Activated naive CD4-positive, alpha-beta T cell treated with anti-CD3 and anti-CD28 coated beads, Interleukin-2, amount 50 U/mL, for 72 hours (primary cell): ENCODE results near the gene PTPN5. TPM values are rescaled to one million over a fixed set of nuclear protein-coding genes. Genes with fewer than 3 reads are reported as not detected.

Experiments
- ATAC-seq, 2 donors: fragments of 150-1000 bp; cut with Tn5 transposase; 2 replicates each; pipeline ENCODE4 v1.10.0; 2021; ENCODE audit warnings: mild to moderate bottlenecking in 2 of 2, moderate library complexity in 2 of 2
- DNase-seq, 2 donors: peaks; one replicate each; pipeline ENCODE4 v3.0.0; 2021 to 2022; ENCODE audit warnings: low spot score in 2 of 2
- H3K27ac Mint-ChIP-seq, 2 donors: one replicate each; pipeline ENCODE4 v1.8.0; 2022; ENCODE audit warnings: mild to moderate bottlenecking in 2 of 2, mixed read lengths in 2 of 2
- H3K36me3 Mint-ChIP-seq, 2 donors: one replicate each; pipeline ENCODE4 v1.8.0; 2022; ENCODE audit warnings: mixed read lengths in 2 of 2
- H3K9me3 Mint-ChIP-seq, 2 donors: one replicate each; pipeline ENCODE4 v1.8.0; 2022; ENCODE audit warnings: mixed read lengths in 2 of 2
- total RNA-seq, 2 donors: library from RNA; stranded (reverse); gene quantifications; one replicate each; pipeline ENCODE4 v1.2.3, GENCODE V29; 2022

PTPN5 gene
- total RNA-seq, 2 donors from 2014 or later, result not detected

DNA sequence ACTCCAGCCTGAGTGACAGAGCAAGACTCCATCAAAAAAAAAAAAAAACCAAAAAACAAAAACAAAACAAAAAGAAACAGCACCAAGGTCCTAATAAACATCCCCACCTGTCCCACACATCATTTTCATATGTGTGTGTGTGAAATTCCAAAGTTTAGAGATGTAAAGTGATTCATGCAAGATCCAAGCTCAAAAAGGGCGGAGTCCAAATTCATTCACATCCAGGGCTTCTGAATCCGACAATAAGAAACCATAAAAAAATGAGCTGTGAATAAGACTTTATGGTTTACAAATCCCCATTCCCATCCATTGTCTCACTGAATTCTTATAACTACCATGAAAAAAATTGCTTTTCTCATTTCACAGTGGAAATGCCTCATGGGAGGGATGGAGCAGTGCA is 34.7 kb downstream of the PTPN5 start:
- Mint-ChIP-seq H3K27ac (no peak overlapping the region), H3K9me3 (no peaks in the 10 kb centered on the region), H3K36me3 (no peaks in the 10 kb centered on the region)
- ATAC-seq, result no peak
- DNase-seq, result no peak

DNA sequence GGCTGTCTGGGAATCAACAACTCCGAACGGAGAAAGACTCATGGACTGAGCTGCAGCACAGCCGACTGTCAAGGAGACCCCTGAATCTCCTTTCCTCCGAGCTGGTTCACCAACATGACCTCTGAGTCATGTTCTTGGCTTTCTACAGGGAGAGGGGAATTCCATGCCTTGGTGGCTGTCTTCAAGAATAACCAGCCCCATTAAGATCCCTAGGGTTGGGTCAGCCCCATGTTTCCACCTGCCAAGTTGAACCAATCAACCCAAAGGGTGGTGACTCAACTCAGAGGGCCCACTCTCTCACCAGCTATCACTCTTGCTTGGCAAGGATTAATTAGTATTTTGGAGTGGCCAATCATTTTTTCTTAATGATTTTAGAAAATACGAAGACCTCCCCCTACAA is 37.3 kb downstream of the PTPN5 start:
- Mint-ChIP-seq H3K9me3 (no peaks in the 10 kb centered on the region), H3K27ac (no peak overlapping the region), H3K36me3 (no peaks in the 10 kb centered on the region)
- DNase-seq (no peak), ATAC-seq (peak in 1 of 2 donors; percentile 90)

DNA sequence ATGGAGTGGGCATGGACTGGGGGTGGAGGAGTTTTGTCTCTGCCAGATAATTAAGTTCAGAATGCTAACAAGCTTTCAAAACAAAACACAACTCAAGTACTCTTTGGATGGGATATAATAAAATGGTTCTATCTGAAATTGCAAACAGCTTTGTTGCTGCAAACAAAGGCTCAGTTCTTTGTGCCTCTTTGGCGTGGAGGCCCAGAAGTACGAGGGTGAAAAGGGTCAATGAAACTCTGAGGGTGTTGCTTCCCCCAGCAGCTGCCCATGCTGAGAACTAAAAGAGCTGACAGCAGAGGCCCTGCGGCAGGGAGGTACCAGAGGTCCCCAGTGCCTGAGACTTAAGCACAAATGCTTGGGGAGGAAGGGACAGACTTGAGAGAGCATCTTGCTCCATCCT is 39.1 kb downstream of the PTPN5 start:
- no peak for ATAC-seq
- Mint-ChIP-seq H3K9me3 (no peaks in the 10 kb centered on the region), H3K27ac (no peak overlapping the region), H3K36me3 (no peaks in the 10 kb centered on the region)
- DNase-seq, result no peak

DNA sequence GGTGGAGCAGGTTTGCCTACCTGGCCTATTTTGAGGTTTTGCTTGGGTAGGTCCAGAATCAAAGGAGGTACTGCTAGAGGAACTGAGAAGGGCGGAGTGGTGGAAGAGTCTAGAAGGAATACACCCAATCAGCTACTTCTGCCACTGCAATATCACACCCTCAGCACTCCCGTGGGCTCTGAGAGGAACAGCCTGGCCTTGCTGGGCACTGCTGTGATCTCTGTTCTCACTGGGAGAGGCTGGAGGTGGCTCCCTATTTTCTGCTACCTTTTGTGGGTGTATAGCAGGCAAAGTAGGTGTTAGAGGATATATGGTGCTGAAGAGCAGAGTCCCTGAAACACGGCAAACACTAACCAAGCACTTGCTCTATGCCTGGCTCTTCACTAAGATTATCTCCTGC is 40.7 kb downstream of the PTPN5 start:
- ATAC-seq (no peak), DNase-seq (no peak)
- Mint-ChIP-seq H3K9me3 (no peaks in the 10 kb centered on the region), H3K36me3 (no peaks in the 10 kb centered on the region), H3K27ac (no peak overlapping the region)

DNA sequence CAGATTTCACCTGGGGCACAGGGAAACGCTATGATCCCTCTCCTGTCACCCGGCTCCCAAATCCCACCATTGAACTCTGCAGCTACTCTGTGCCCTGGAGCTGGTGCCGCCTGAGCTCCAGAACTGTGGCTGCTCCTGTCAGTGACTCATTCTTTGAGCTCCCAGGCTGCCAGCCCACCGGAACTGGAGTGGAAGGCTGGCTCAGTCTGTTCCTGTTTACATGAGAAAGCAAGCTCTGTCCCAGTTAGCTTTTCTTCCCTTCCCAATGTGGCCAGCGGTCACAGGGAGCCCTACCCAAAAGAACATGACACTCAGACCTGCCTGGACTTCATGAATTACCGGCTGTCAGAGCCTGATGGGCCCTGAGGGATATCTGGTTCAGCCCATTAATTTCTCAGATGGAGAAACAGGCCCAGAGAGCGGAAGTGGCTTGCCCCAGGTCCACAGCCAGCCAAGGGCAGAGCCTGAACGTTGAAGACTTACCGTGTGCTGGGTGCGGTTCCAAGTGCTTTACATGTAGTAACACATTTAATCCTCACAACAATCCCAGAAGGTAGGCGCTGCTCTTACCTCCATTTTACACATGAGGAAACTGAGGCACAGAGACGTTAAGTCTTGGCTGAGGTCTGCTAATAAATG is 41.8 kb downstream of the PTPN5 start:
- Mint-ChIP-seq H3K9me3 (no peaks in the 10 kb centered on the region), H3K36me3 (no peaks in the 10 kb centered on the region), H3K27ac (no peak overlapping the region)
- DNase-seq (no peak), ATAC-seq (no peak)

DNA sequence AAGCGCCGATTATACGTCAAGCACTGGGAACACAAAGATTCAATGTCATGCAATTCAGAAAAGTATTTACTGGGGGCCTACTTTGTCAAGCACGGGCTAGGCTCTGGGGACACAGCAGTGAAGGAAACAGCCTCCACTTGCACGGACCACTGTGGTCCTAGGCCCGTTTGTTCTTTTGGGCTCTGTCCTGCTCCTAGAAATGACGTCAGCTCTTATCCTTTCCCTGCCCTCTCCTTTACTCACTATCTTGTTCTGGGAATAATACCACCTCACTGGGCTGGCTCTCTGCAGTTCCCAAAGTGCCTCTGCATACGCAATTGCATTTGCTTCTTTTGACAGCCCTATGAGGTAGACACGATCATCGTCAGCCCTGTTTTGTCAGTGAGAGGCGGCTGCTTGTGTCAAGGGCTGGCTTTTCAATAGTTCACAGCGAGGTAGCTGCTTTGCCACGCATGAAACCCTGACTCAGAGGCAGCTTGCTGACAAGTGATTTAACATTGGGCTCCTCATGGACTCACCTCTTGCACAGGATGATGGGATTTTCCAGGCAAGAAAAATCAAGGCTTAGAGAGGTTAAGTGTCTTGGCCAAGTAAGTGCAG is 42.7 kb downstream of the PTPN5 start:
- Mint-ChIP-seq H3K36me3 (no peaks in the 10 kb centered on the region), H3K9me3 (no peaks in the 10 kb centered on the region), H3K27ac (no peak overlapping the region)
- DNase-seq (no peak), ATAC-seq (no peak)

DNA sequence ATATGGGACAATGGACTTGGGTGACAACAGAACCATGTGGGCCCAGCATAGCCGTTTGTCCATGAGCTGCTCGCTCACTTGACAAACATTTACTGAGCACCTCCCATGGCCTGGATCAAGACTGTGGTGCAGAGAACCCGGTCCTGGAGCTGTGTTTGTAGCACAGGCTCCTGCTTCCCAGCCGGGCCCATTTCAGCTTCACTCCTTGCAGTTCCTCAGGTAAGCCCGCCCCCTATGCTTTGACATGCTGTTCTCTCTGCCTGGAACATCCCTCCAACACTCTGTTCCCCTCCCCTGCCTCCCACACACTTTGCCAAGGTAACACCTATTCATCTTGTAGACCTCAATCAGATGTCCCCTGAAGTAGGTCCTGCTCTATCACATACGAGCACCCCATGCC is 46.3 kb downstream of the PTPN5 start:
- no peak overlapping the region for H3K27ac Mint-ChIP-seq
- no peaks in the 10 kb centered on the region for H3K9me3 Mint-ChIP-seq
- ATAC-seq (no peak), DNase-seq (no peak)
- H3K36me3 Mint-ChIP-seq, result no peaks in the 10 kb centered on the region

DNA sequence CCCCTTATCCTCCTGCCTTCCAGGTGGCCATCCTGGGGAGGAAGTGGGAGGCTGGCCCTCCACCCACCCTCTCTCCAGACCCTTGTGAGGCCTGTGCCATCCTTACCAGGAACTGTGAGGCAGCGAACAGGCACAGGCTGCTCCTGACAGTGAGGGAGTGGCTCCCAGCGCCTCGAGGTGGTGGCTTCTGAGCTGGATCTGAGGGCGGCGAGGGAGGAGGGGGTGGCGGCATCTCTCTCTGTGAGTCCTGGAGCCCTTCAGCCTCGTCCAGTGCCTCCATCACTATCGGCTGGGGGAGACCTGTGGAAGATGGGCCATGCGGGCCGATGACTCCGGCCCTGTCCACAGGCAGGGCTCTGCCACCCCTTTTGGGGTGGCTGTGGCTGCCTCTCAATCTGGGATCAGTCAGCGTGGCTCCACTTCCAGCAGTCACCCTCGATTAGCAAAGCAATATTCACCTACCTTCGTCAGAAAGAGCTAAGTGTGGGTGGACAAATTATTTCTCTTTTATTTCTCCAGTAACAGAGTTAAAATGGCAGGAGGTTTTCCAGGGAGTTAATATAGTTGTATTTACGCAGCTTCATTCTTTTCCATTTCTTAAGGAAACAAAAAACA is 47.6 kb downstream of the PTPN5 start:
- ATAC-seq, result no peak
- no peaks in the 10 kb centered on the region for H3K9me3 Mint-ChIP-seq
- no peak overlapping the region for H3K27ac Mint-ChIP-seq

DNA sequence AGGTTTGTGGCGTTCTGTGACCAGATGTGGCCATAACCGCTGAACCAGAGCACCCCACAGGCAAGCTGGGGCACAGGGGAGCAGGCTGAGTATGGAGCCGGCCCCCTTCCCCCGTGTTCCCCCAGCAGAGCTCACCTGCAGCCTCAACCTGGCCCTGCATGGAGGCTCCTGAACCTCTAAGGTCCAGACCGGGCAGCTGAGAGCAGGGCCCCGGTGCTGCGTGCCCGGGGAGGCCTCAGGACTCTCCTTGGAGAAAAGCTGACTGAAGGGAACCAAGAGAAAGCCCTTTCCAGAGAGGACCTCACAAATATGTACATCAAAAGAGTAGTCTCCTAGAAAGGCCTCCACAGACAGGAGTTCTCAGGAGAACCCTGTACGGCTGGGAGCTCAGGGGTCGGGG is 48.2 kb downstream of the PTPN5 start:
- Mint-ChIP-seq H3K27ac (no peak overlapping the region), H3K9me3 (no peaks in the 10 kb centered on the region), H3K36me3 (no peaks in the 10 kb centered on the region)
- DNase-seq (no peak), ATAC-seq (no peak)

More for the DNA sequence above, 47.6 kb downstream of the PTPN5 start:
- DNase-seq, result no peak
- H3K36me3 Mint-ChIP-seq, result no peaks in the 10 kb centered on the region

DNA sequence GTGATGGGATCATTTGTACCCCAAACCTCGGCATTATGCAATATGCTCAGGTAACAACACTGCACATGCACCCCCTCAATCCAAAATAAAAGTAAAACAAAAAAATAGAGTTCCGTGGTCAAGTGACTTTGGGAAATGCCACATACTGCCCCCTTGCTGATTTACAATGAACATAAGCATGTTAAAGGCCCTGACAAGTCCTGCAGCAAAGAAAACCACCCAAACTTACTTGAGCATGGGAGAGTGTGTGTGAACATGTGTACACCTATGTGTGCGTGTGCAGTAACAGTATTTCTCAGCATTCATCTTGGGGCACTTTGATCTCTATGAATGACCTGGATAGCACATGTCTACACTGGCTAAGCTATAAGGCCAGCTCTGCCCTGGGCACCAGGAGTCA is 49.8 kb downstream of the PTPN5 start:
- Mint-ChIP-seq H3K9me3 (no peaks in the 10 kb centered on the region), H3K36me3 (no peaks in the 10 kb centered on the region), H3K27ac (no peak overlapping the region)
- no peak for ATAC-seq
- no peak for DNase-seq

DNA sequence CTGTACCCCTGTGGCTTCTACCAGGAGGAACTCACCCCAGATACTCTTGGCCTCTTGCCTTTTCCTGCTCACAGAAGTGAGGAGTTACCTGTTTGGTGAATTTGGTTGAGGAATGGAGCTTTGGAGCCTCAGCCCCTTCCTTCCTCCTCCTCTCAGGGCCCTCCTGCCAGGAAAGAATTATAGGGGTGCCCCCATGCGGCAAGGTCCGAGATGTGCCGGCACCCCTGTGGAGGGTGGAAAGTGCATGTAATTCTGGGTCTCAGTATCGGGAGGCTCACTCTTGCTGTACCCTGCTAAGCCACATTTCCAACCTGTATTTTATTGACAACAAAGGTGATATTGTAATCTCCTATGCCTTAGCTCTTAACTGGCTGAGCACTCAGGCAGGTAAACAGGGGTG is 51.9 kb downstream of the PTPN5 start:
- no peaks in the 10 kb centered on the region for H3K36me3 Mint-ChIP-seq
- H3K27ac Mint-ChIP-seq, result no peak overlapping the region
- H3K9me3 Mint-ChIP-seq, result no peaks in the 10 kb centered on the region
- no peak for DNase-seq
- no peak for ATAC-seq

DNA sequence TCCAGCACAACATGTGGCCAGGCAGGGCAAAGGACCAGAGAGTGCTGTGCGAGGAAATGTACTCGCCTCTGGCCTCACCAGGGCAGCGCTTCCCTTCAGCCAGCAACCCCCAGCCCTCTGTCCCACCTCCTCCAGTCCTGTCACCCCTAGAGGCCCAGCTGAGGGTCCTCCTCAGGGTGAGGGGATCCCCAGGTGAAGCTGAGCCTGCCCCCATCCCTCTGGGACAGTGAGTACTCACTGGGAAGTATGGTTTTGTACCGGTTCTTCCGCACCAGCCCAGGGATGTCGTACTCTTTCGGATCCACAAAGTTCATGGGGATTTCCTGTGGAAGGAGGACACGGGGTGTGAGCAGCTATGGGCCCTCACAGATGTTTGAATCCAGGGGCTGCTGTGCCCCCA is 54.0 kb downstream of the PTPN5 start:
- Mint-ChIP-seq H3K36me3 (no peaks in the 10 kb centered on the region), H3K27ac (peak overlapping the region in 1 of 2 donors; percentile 25), H3K9me3 (no peaks in the 10 kb centered on the region)
- DNase-seq (no peak), ATAC-seq (no peak)

DNA sequence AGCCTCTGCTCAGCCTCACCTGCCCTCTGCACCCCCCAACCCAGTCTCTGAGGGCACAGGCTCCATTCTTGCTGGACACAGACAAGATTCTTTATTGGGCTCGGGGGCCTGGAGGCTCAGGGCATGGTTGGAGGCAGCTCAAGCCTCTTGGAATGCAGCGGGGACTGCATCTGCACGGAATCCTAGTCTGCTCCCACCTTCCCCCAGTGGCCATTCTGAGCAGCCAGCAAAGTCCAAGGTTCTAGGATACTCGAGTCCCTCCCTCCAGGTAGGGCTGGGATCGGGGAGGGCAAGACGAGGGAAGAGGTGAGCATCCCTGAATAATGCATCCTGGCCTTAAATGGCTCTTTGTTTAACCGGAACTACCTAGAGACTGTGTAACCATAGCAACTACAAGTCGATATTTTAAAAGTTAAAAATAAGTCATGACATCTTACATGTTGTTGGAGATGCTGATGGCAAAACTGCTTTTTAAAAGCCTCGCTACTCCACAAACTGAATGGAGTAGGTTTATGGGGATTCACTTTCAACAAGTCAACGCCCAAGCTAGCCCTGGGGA is 54.9 kb downstream of the PTPN5 start:
- Mint-ChIP-seq H3K36me3 (no peaks in the 10 kb centered on the region), H3K27ac (no peak overlapping the region), H3K9me3 (no peaks in the 10 kb centered on the region)
- DNase-seq (no peak), ATAC-seq (no peak)

DNA sequence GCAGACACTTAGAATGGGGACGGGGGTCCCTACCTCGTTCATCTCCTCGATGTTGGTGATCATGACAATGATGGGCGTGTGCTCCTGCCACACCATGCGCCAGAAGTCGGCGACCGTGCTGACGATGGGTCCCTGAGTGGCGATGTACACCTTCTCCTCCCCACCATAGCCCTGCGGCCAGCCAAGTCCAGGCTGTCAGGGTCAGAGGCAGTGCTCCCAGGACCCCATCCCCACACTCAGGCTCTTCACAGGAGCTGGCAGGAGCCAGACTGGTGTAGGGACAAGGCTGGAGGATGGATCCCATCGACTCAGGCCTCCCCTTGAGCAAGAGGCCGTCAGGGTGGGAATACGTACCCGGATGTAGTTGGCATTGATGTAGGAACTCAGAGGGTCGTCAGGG is 58.4 kb downstream of the PTPN5 start:
- ATAC-seq (no peak), DNase-seq (no peak)
- Mint-ChIP-seq H3K36me3 (no peaks in the 10 kb centered on the region), H3K9me3 (no peaks in the 10 kb centered on the region), H3K27ac (no peak overlapping the region)

DNA sequence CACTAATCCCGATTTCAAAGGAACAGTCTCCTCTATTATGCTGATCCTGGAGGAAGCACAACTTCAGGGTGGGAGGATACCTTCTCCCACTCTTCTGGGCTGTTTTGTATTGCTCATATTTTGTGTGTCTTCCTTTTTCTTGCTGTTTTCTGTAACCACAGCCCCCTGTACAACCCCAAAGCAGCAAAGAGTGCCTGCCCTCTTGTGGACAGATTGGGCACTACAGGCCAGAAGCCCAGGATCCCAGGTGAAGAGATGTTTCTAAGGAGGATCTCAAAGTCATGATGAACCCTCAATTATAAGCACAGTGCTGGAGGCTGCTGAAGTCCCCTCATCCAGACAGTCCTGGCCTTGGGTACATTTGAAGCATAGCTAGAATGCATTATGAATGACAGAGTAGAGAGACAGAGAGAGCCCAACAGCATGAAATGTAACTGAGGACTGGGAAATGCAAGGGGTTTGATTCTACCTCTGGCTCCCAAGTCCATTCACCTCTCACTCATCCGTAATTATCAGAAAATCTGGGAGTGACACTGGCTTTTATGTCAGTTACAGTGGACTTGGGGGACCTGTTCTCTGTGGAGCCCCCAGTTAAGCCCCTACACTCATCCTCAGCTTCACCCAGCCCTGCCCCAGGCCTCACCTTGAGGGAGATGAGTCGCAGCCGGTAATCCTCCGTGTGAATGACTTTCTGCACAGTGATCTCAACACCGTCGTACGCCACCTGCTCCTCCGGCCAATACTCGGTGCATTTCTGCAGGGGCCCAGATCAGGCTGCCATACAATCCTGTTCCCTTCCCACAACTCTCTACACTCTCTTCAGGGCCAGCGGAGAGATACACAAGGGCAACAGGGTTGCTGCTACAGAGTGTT is 59.4 kb downstream of the PTPN5 start:
- no peaks in the 10 kb centered on the region for H3K9me3 Mint-ChIP-seq
- no peak overlapping the region for H3K27ac Mint-ChIP-seq
- no peaks in the 10 kb centered on the region for H3K36me3 Mint-ChIP-seq
- peak; percentile 74 to 75 for ATAC-seq
- peak in 1 of 2 donors; percentile 74 for DNase-seq

DNA sequence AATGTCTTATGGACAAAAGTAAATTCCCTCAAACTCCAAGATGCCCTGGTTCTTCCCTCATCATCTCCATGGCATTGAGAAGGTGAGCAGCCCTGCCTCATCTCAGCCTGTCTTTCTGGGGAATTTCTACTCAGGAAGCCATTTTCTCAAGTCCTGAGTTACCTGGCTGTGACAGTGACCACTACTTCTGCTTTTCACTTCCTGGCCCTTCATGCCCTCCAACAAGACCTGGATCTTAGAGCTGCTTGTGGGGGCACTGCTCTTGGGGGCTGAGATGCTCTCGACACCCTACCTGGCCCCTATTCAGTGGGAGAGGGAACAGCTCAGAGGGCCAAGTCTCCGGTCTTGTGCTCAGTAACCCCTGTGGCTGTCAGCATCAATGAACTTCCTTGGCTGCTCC is 60.2 kb downstream of the PTPN5 start:
- no peaks in the 10 kb centered on the region for H3K9me3 Mint-ChIP-seq
- H3K36me3 Mint-ChIP-seq, result no peaks in the 10 kb centered on the region
- ATAC-seq (no peak), DNase-seq (no peak)
- no peak overlapping the region for H3K27ac Mint-ChIP-seq

DNA sequence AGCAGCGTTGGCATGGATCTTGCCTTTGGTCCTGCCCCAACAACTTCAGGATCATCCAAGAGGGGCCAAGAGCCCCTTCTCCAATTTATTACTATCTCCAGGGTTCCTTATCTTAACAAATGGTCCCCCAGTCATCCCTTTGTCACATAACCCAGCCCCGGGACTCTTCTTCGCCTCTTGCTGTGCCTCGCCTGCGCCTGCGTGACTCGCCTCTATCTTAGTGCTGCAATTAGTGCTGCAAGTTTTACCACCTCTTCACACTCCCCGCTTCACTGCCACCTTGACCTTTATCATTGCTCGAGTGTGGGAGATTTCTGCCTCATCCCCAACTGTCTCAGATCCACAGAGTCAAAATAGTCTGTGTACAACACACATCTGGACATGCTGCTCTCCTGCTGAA is 61.6 kb downstream of the PTPN5 start:
- Mint-ChIP-seq H3K36me3 (no peaks in the 10 kb centered on the region), H3K9me3 (no peaks in the 10 kb centered on the region), H3K27ac (no peak overlapping the region)
- DNase-seq, result no peak
- no peak for ATAC-seq
